Measurements from ENCODE around the gene CRACR2B. TPM values are rescaled to one million over a fixed set of nuclear protein-coding genes. Genes with fewer than 3 reads are reported as not detected.

Gene CRACR2B
- total RNA-seq, 1 experiment from 2014 or later, result 11.8 TPM

DNA sequence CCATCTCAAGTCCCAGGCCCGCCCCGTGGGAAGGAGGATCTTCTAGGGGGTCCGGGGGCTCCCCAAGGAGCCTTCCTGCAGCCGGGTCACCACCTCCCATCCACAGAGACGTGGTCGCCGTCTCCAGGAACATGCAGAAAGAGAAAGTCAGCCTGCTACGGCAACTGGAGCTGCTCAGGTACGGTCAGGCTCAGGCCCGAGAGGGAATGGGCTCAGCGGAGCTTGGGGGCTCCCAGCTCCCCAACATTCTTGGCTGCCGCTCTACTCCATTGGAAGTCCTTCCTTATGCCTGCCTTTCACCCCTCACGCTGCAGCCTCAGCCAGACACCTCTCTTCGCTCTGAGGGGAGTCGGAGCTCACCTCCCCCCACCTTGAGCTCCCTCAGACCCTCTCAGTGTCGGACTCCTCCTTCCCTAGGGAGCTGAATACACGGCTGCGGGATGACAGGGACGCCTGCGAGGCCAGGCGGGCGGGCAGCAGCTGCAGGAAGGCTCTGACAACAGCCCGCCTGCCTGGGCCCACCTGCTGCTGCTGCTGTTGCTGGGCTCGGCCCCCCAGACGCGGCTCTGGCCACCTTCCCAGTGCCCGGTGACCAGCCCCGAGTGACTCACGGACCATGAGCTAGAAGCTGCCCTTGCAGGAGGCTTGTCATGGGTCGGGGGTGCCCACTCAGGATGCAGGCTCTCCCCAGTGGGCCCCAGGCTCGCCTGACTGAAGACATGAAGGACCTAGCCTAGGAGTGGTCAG is 3.6 kb downstream of the CRACR2B start:
- H3K9ac ChIP-seq (ENCODE audit: low read length), result peak overlapping the region; percentile 95
- H3K4me2 ChIP-seq (ENCODE audit: low read length), result peak overlapping the region; percentile 99
- peaks cover 38% of the 10 kb centered on the region for H3K79me2 ChIP-seq (ENCODE audit: insufficient read depth, low read length)
- RAD21 ChIA-PET (ENCODE audit: low non-redundant PET in 1 of 2, low total read pairs in 2 of 2, uncharacterized antibody in 2 of 2, unreplicated experiment in 2 of 2), result no interaction called here
- H3K9me2 ChIP-seq (ENCODE audit: insufficient read depth), result no peaks in the 10 kb centered on the region
- H2AFZ ChIP-seq (ENCODE audit: low read depth, low read length, poor library complexity, severe bottlenecking), result no peak overlapping the region
- CTCF ChIA-PET, result no interaction called here
- POLR2A ChIA-PET, result interaction anchor here (0.9 to 1.4 kb wide), 3 partner anchors 9 to 12 kb away, joined by 3 to 12 read pairs (median 3); partner anchors contain the start of genes PNPLA2, POLR2L and TSPAN4
- H3K4me1 ChIP-seq (ENCODE audit: control insufficient read depth in 1 of 2, insufficient read depth in 2 of 2, low read length in 2 of 2), result peaks cover 29 to 56% of the 10 kb centered on the region in 2 experiments
- TF ChIP-seq ZNF274 (IDR thresholded peaks at IDR 0.05; ENCODE audit: low read depth, low read length) (no peak), MAX (IDR thresholded peaks at IDR 0.05) (no peak), REST (IDR thresholded peaks at IDR 0.05; ENCODE audit: low read depth) (no peak), FOSL1 (IDR thresholded peaks at IDR 0.05; ENCODE audit: low read depth) (no peak), ZBTB33 (IDR thresholded peaks at IDR 0.05; ENCODE audit: extremely low read depth, insufficient replicate concordance, low read length) (no peak), CEBPB (IDR thresholded peaks at IDR 0.05; ENCODE audit: low read depth) (no peak), TCF7L2 (IDR thresholded peaks at IDR 0.05; ENCODE audit: borderline replicate concordance, extremely low read depth, insufficient read depth, insufficient read length) (no peak), ATF3 (IDR thresholded peaks at IDR 0.05) (no peak), JUND (IDR thresholded peaks at IDR 0.05) (no peak), SRF (IDR thresholded peaks at IDR 0.05; ENCODE audit: low read depth) (no peak), CBX3 (IDR thresholded peaks at IDR 0.05; ENCODE audit: low read depth) (no peak), CTCF (IDR thresholded peaks at IDR 0.05 in 2 of 3, conservative IDR thresholded peaks at IDR 0.05 in 1 of 3; ENCODE audit: borderline replicate concordance in 1 of 3, insufficient read depth in 1 of 3, low read depth in 2 of 3, low read length in 2 of 3) (no peak), RAD21 (IDR thresholded peaks at IDR 0.05; ENCODE audit: low read depth) (no peak), ELF1 (IDR thresholded peaks at IDR 0.05; ENCODE audit: borderline replicate concordance, low read depth) (no peak)
- DNase-seq (ENCODE audit: low read depth, low spot score) (no peak), ATAC-seq (no peak)
- intact Hi-C loops (cut with micrococcal nuclease), result no loop called here
- H3K4me3 ChIP-seq (replicated peaks in 1 of 2; ENCODE audit: low read depth in 1 of 2, low read length in 2 of 2), result peak overlapping the region; percentile 74 to 90
- H3K27ac ChIP-seq (ENCODE audit: low read depth, low read length), result peak overlapping the region; percentile 88
- no peaks in the 10 kb centered on the region for H3K27me3 ChIP-seq (ENCODE audit: insufficient read depth, low read length)
- BruUV-seq (replicated peaks), result no TSS peak
- H3K36me3 ChIP-seq (ENCODE audit: control insufficient read depth in 1 of 2, insufficient read depth in 2 of 2, low read length in 2 of 2), result peaks cover 0 to 2% of the 10 kb centered on the region in 2 experiments; a peak in 1 of 4 replicates
- H4K20me1 ChIP-seq (ENCODE audit: insufficient read depth), result peaks cover 6% of the 10 kb centered on the region; the same call in 1 of the 2 replicates
- H3K9me3 ChIP-seq (ENCODE audit: control insufficient read depth in 1 of 2, insufficient read depth in 1 of 2, low read depth in 1 of 2, low read length in 2 of 2), result no peaks in the 10 kb centered on the region

All from HCT116 (cell line).